CD4-positive, alpha-beta T cell treated with Interferon alpha-2 for 1 hour (primary cell): ENCODE data around the gene CYP46A1.
"Not testable (repeated sequence)": the region's sequence is repeated elsewhere in the genome, so short reads cannot be mapped to it uniquely, and the experiment has no call there.

Experiments
- DNase-seq, 2 donors: peaks; one replicate each; pipeline ENCODE4 v3.0.0-alpha.2; 2020 to 2022

CYP46A1 gene

DNA sequence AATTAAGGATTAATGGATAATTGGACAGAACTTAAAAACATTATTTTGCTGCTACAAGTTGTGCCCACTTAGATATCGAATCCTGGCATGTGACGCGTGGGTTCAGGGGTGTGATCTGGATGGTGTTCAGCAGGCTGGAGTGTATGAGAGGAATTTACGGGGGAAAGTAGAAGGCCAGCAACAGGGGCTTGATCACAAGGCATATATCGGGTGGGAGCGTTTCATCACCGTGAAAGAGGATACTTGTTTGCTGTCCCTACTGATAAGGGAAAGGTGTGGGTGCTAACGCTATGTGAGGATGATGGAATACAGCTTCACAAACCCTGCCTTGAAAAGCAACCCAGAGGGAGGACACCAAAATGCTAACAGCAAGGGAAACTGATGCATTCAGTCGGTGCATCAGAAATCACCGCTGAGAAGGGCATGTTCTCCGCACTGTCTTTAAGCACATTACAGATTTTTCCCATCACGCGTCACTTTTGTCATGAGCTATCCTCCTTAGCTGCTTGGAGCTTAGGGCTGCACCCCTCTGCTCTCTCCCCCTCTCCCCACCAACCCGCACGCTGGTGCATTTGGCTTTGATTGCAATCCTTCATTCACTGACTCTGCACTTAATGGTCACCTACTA, 25.8 kb upstream of the CYP46A1 start:
- DNase-seq: no peak

GRCh38 chr14:99659333-99659741, 24.8 kb upstream of the CYP46A1 start:
- DNase-seq: no peak

DNA sequence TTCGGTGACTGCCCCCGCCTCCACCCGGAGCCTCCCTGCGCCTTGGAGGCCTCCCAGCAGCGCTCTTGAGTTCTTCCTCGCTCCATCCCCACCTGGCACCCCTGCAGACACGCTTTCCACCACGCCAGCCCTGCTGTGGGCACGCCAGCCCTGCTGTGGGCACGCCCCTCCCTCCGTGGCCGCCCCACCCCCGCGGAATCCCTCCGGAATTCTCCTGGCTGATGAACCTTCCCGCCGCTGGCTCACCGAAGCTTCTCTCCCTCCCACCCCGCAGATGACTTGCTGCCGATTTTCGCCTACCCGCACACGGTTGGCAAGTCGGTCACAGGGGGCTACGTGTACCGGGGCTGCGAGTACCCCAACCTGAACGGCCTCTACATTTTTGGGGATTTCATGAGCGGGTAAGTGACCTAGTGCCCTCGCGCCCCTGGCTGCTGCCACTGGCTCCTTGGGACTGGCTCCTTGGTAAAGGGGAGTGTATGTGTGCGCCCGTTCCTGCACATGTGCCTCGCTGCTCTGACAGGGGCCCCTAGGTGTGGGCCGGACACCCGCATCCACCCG, 24.0 kb upstream of the CYP46A1 start:
- no peak for DNase-seq

- no peak for DNase-seq
Observed at GRCh38 chr14:99660794-99661193, 23.3 kb upstream of the CYP46A1 start.

DNA sequence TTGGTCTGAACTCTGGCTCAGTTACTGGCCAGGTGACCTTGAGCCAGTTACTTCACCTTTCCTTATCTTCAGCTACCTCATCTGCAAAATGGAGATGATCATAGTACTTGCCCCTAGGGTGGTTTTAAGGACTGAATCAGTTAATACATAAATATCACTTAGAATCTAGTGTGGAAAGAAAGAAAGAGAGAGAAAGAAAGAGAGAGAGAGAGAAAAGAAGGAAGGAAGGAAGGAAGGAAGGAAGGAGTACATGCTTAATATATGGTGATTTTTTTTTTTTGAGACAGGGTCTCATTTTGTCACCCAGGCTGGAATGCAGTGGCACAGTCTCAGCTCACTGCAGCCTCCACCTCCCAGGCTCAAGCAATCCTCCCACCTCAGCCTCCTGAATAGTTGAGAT, 22.9 kb upstream of the CYP46A1 start:
- not testable (repeated sequence) for DNase-seq

DNA sequence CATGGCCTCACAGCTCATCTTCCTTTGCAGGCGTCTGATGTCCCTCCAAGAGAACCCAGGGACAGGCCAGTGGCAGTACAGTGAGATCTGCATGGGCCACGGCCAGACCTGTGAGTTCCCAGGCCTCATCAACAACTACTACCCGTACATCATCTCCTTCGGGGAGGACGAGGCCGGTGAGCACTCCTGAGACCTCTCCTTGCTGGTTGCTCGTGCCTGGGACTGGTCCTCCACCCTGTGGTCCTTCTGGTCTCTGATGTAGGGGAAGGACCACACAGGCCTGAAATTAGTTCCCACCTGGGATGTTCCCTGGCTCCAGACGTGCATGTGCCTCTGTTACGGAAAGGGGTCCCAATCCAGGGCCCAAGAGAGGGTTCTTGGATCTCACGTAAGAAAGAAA, 21.3 kb upstream of the CYP46A1 start:
- DNase-seq: no peak

DNA sequence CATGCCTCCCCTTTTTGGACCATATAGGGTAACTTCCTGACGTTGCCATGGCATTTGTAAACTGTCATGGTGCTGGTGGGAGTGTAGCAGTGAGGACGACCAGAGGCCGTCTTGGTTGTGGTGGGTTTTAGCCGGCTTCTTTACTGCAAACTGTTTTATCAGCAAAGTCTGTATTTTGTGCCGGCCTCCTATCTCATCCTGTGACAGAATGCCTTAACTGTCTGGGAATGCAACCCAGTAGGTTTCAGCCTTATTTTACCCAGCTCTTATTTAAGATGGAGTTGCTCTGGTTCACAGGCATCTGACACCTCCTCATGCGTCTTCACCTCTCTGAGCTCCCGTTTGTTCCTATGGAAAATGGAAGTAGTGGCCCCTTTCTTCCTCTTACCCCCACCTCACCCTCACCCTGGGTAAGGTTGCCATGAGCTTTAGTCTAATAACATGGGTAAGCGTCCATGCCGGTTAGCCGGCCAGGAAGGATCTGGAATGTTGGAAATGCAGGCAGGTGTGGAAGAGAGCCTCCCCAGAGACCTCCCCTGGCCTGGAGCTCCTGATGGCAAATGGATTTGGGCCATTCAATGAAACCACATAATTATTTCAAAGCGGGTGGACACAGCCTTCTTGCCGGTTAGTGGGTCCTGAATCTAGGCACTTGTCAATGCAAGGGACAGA, 20.6 kb upstream of the CYP46A1 start:
- DNase-seq: no peak

GRCh38 chr14:99664058-99664936, 19.8 kb upstream of the CYP46A1 start:
- no peak for DNase-seq

GRCh38 chr14:99664937-99665273, 19.2 kb upstream of the CYP46A1 start:
- DNase-seq: no peak

GRCh38 chr14:99666533-99666932, 17.6 kb upstream of the CYP46A1 start:
- DNase-seq: no peak

DNA sequence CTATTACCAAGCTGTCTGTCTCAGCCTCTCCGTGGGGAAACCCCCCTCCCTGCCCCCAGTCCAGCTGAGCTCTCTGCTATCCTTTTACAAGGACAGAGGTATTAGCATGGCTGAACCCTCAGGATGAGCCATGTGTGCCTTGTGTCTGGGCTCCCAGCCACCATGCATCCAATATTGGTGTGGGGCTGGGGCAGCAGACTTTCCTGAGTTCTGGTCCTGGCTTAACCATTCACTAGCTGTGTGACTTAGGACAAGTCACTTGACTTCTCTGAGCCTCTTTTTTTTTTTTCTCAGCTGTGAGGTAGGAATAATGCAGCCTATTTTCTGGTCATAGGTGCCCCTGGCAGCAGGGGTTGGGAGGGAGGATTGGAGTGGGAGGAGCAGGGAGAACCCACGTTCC, 17.1 kb upstream of the CYP46A1 start:
- DNase-seq: no peak

DNA sequence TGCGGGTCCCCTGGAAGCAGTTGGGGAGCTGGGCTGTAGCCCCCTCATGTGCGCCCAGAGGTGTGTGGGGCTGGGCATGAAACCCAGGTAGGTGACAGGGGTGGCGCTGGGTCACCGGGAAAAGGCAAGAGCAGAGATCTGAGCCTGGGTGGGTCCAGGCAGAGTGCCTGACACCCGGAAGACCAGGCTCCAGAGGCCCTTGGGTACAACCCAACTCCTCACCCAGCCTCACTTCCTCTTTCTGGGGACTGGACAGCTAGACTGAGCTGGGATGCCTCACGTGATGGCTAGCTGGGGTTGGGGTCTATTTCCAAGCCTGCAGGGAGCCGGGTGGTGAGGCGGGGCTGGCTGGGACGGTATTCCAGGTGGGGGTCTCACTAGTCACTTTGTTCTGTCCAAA, 16.3 kb upstream of the CYP46A1 start:
- DNase-seq: no peak

GRCh38 chr14:99668307-99669295, 15.5 kb upstream of the CYP46A1 start:
- DNase-seq: no peak

- DNase-seq: no peak
Observed at GRCh38 chr14:99670361-99671234, 13.5 kb upstream of the CYP46A1 start.

DNA sequence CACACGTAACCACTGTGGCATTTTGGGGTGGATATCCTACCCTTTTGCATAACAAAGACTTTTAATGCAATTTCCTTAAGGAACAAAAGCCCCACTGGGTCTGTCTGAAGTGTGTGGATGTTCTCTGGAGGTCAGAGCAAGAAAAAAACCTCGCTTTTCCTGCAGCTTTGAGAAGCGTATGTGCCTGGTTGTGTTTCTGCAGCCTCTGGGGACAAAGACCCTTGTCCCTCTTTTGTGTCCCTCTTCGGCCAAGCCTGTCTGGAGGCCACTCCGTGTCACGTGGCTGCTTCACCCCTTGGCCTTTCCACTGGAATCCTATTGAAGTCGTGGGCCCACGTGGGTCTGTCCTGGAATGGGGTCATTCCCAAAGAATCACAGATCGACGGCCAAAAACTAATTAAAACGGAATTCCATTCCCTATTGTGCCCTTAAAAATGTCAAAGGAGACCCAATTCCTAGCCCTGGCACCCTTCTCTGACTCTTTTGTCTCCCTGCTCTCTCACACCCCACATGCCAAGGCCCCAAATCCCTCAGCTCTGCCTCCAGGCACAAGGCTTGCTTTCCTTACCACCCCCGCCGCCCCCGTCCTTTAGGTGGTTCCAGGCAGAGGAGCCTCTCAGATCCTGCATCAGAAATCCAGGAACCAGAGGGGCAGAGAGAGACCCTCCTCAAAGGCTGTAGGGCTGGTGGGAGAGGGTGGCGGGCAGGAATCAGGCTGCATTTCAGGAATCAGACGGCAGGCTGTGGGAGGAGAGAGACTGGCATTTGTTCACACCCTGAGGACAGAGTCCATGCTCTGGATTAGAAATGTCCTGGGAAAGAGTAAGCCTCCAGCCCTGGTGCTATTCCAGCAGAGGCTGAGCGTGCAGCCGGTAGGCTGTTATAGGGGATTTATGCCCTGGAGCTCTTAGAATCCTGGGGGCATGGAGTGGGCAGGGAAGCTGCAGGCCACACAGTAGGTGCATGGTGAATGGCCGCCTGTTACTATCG, 12.6 kb upstream of the CYP46A1 start:
- DNase-seq: no peak

- DNase-seq: peak; percentile 14 to 34
Observed at GRCh38 chr14:99672506-99673304, 11.4 kb upstream of the CYP46A1 start.

DNA sequence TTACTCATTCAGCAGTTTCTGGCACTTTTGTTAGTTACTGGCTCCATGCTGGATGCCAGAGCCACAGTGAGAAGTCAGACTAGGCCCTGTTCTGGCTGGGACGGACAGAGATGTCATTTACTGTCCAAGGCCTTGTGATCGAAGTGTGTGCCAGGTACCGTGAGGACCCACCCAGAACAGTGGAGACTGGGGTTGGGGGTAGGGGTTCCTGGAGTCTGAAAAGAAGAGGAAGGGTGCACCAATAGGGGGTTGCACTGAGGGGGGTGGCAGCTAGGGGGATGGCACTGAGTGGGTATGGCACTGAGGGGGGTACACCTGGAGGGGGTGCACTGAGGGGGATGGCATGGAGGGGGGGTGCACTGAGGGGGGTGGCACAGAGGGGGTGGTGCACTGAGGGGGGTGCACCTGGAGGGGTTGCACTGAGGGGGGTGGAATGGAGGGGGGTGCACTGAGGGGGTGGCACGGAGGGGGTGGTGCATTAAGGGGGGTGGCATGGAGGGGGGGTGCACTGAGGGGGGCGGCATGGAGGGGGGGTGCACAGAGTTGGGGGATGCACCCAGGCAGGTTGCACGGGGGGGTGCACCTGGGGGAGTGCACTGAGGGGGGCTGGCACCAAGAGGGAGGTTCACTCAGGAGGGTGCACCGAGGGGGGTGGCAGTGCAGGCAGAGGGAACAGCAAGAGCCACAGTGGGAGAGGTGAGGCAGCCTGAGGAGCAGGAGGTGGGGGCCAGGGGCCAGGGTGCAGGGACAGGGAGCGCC, 10.6 kb upstream of the CYP46A1 start:
- DNase-seq: no peak

DNA sequence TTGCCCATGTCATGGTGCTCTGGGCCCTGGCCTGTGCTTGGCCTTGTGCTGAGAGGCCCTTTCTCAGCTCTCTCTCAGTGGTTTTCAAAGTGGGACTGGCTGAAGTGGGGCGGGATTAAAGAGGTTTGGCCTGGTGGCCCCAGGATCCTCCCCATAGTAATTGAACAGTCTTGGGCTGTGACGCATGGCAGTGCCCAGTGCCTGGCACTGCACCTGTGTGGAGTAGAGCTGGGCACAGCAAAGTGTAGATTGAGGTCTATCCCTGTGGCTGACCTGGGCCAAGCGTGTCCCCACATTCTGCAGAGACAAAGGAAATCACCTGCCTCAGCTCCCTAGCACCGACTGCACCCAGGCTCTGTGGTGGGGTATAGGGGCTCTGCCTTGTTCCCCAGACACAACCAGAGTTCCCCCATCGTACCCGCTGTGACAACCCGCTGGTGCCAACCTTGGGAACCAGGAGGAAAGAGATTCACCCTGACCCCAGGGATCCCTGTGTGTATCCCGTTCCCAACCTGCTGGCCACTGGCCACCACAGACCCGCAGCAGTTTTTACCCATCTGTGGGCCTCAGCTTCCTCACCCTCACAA, 9.9 kb upstream of the CYP46A1 start:
- DNase-seq: no peak
